Measurements from ENCODE around the gene PXDN.

Gene PXDN

GRCh38 chr2:1661891-1662605, 82.3 kb downstream of the PXDN start:
- no peak for DNase-seq (ENCODE audit: low read depth, low spot score)
- H3K27ac ChIP-seq (ENCODE audit: low read length): no peak overlapping the region

GRCh38 chr2:1660656-1661640, 83.4 kb downstream of the PXDN start:
- DNase-seq (ENCODE audit: low read depth, low spot score): no peak
- H3K27me3 ChIP-seq (ENCODE audit: control insufficient read depth, insufficient read depth, low read length): no peaks in the 10 kb centered on the region
- no peak overlapping the region for H3K27ac ChIP-seq (ENCODE audit: low read length)
- no peaks in the 10 kb centered on the region for H3K9me3 ChIP-seq (ENCODE audit: control insufficient read depth, insufficient read depth, low read length)
- no peak overlapping the region for H3K4me3 ChIP-seq (ENCODE audit: low read length)
- H3K4me1 ChIP-seq (ENCODE audit: control insufficient read depth, insufficient read depth, low read length): no peaks in the 10 kb centered on the region
- H3K36me3 ChIP-seq (ENCODE audit: control insufficient read depth, insufficient read depth, low read length): peaks cover 24% of the 10 kb centered on the region
- WGBS (ENCODE audit: insufficient coverage, insufficient read length): no CpG with 5 or more reads among the region's 21 CpGs

More at GRCh38 chr2:1661891-1662605, 82.3 kb downstream of the PXDN start:
- WGBS (ENCODE audit: insufficient coverage, insufficient read length): no CpG with 5 or more reads among the region's 19 CpGs
- H3K4me1 ChIP-seq (ENCODE audit: control insufficient read depth, insufficient read depth, low read length): no peaks in the 10 kb centered on the region
- no peaks in the 10 kb centered on the region for H3K9me3 ChIP-seq (ENCODE audit: control insufficient read depth, insufficient read depth, low read length)
- no peaks in the 10 kb centered on the region for H3K27me3 ChIP-seq (ENCODE audit: control insufficient read depth, insufficient read depth, low read length)
- peaks cover 27% of the 10 kb centered on the region for H3K36me3 ChIP-seq (ENCODE audit: control insufficient read depth, insufficient read depth, low read length)
- no peak overlapping the region for H3K4me3 ChIP-seq (ENCODE audit: low read length)

GRCh38 chr2:1659951-1660565, 84.3 kb downstream of the PXDN start:
- Histone ChIP-seq H3K27ac (ENCODE audit: low read length) (no peak overlapping the region), H3K36me3 (ENCODE audit: control insufficient read depth, insufficient read depth, low read length) (peaks cover 20% of the 10 kb centered on the region), H3K4me3 (ENCODE audit: low read length) (no peak overlapping the region), H3K4me1 (ENCODE audit: control insufficient read depth, insufficient read depth, low read length) (no peaks in the 10 kb centered on the region), H3K27me3 (ENCODE audit: control insufficient read depth, insufficient read depth, low read length) (no peaks in the 10 kb centered on the region), H3K9me3 (ENCODE audit: control insufficient read depth, insufficient read depth, low read length) (no peaks in the 10 kb centered on the region)
- DNase-seq (ENCODE audit: low read depth, low spot score): no peak
- WGBS (ENCODE audit: insufficient coverage, insufficient read length): no CpG with 5 or more reads among the region's 16 CpGs

- Histone ChIP-seq H3K4me3 (ENCODE audit: low read length) (no peak overlapping the region), H3K36me3 (ENCODE audit: control insufficient read depth, insufficient read depth, low read length) (peaks cover 16% of the 10 kb centered on the region; the same call in 1 of the 2 replicates), H3K9me3 (ENCODE audit: control insufficient read depth, insufficient read depth, low read length) (no peaks in the 10 kb centered on the region), H3K4me1 (ENCODE audit: control insufficient read depth, insufficient read depth, low read length) (no peaks in the 10 kb centered on the region), H3K27me3 (ENCODE audit: control insufficient read depth, insufficient read depth, low read length) (no peaks in the 10 kb centered on the region), H3K27ac (ENCODE audit: low read length) (no peak overlapping the region)
- no CpG with 5 or more reads among the region's 26 CpGs for WGBS (ENCODE audit: insufficient coverage, insufficient read length)
- no peak for DNase-seq (ENCODE audit: low read depth, low spot score)
Observed at GRCh38 chr2:1658394-1659151, 85.7 kb downstream of the PXDN start.

- Histone ChIP-seq H3K4me3 (ENCODE audit: low read length) (no peak overlapping the region), H3K9me3 (ENCODE audit: control insufficient read depth, insufficient read depth, low read length) (no peaks in the 10 kb centered on the region), H3K36me3 (ENCODE audit: control insufficient read depth, insufficient read depth, low read length) (peaks cover 18% of the 10 kb centered on the region; the same call in 1 of the 2 replicates), H3K27ac (ENCODE audit: low read length) (no peak overlapping the region), H3K27me3 (ENCODE audit: control insufficient read depth, insufficient read depth, low read length) (no peaks in the 10 kb centered on the region), H3K4me1 (ENCODE audit: control insufficient read depth, insufficient read depth, low read length) (no peaks in the 10 kb centered on the region)
- no peak for DNase-seq (ENCODE audit: low read depth, low spot score)
- no CpG with 5 or more reads among the region's 7 CpGs for WGBS (ENCODE audit: insufficient coverage, insufficient read length)
Observed at GRCh38 chr2:1656961-1657841, 87.1 kb downstream of the PXDN start.

GRCh38 chr2:1656326-1656960, 87.9 kb downstream of the PXDN start:
- 100% methylated on average over 2 of the region's 6 CpGs for WGBS (ENCODE audit: insufficient coverage, insufficient read length)
- Histone ChIP-seq H3K4me3 (ENCODE audit: low read length) (no peak overlapping the region), H3K9me3 (ENCODE audit: control insufficient read depth, insufficient read depth, low read length) (no peaks in the 10 kb centered on the region), H3K27me3 (ENCODE audit: control insufficient read depth, insufficient read depth, low read length) (no peaks in the 10 kb centered on the region), H3K4me1 (ENCODE audit: control insufficient read depth, insufficient read depth, low read length) (no peaks in the 10 kb centered on the region), H3K36me3 (ENCODE audit: control insufficient read depth, insufficient read depth, low read length) (peaks cover 14% of the 10 kb centered on the region; the same call in 1 of the 2 replicates), H3K27ac (ENCODE audit: low read length) (no peak overlapping the region)
- no peak for DNase-seq (ENCODE audit: low read depth, low spot score)

GRCh38 chr2:1655461-1655860, 88.9 kb downstream of the PXDN start:
- no peak overlapping the region for H3K27ac ChIP-seq (ENCODE audit: low read length)
- H3K27me3 ChIP-seq (ENCODE audit: control insufficient read depth, insufficient read depth, low read length): no peaks in the 10 kb centered on the region
- no CpG with 5 or more reads among the region's 3 CpGs for WGBS (ENCODE audit: insufficient coverage, insufficient read length)
- no peak for DNase-seq (ENCODE audit: low read depth, low spot score)
- peaks cover 8% of the 10 kb centered on the region; the same call in 1 of the 2 replicates for H3K36me3 ChIP-seq (ENCODE audit: control insufficient read depth, insufficient read depth, low read length)
- H3K4me3 ChIP-seq (ENCODE audit: low read length): no peak overlapping the region
- no peaks in the 10 kb centered on the region for H3K4me1 ChIP-seq (ENCODE audit: control insufficient read depth, insufficient read depth, low read length)
- H3K9me3 ChIP-seq (ENCODE audit: control insufficient read depth, insufficient read depth, low read length): no peaks in the 10 kb centered on the region

- DNase-seq (ENCODE audit: low read depth, low spot score): no peak
- no peaks in the 10 kb centered on the region for H3K4me1 ChIP-seq (ENCODE audit: control insufficient read depth, insufficient read depth, low read length)
Observed at GRCh38 chr2:1654696-1655374, 89.5 kb downstream of the PXDN start.

More at GRCh38 chr2:1654696-1655374, 89.5 kb downstream of the PXDN start:
- H3K4me3 ChIP-seq (ENCODE audit: low read length): no peak overlapping the region
- no peak overlapping the region for H3K27ac ChIP-seq (ENCODE audit: low read length)
- no peaks in the 10 kb centered on the region for H3K9me3 ChIP-seq (ENCODE audit: control insufficient read depth, insufficient read depth, low read length)
- no peaks in the 10 kb centered on the region for H3K27me3 ChIP-seq (ENCODE audit: control insufficient read depth, insufficient read depth, low read length)
- H3K36me3 ChIP-seq (ENCODE audit: control insufficient read depth, insufficient read depth, low read length): peaks cover 13% of the 10 kb centered on the region; the same call in 1 of the 2 replicates
- 100% methylated on average over 4 of the region's 8 CpGs for WGBS (ENCODE audit: insufficient coverage, insufficient read length)
